ENCODE data around the gene CCNJ. TPM values are rescaled to one million over a fixed set of nuclear protein-coding genes. Genes with fewer than 3 reads are reported as not detected.

Gene CCNJ
- total RNA-seq, 1 donor from 2014 or later = 21.5 TPM

- no peak for TF ChIP-seq EZH2 (IDR thresholded peaks at IDR 0.05; ENCODE audit: insufficient read depth, low read length)
- no peak for TF ChIP-seq CTCF (IDR thresholded peaks at IDR 0.05; ENCODE audit: insufficient read depth, low read depth, low read length)
- H2AFZ ChIP-seq (ENCODE audit: low read depth, low read length) = no peak overlapping the region
- Mint-ChIP-seq H3K27me3 (ENCODE audit: low read depth, unreplicated experiment) (no peaks in the 10 kb centered on the region), H3K36me3 (ENCODE audit: low read depth, unreplicated experiment) (no peaks in the 10 kb centered on the region), H3K4me3 (ENCODE audit: unreplicated experiment) (no peak overlapping the region), H3K4me1 (ENCODE audit: low read depth, unreplicated experiment) (no peaks in the 10 kb centered on the region), H3K9me3 (ENCODE audit: unreplicated experiment) (no peaks in the 10 kb centered on the region), H3K27ac (ENCODE audit: unreplicated experiment) (no peak overlapping the region)
- no peaks in the 10 kb centered on the region for H4K20me1 ChIP-seq (ENCODE audit: insufficient read depth, low read length)
- no peaks in the 10 kb centered on the region for H3K79me2 ChIP-seq (ENCODE audit: insufficient read depth, low read length)
- H3K4me3 ChIP-seq (ENCODE audit: insufficient read depth, low read depth, low read length) = no peak overlapping the region
- no peak overlapping the region for H3K4me2 ChIP-seq (ENCODE audit: low read length)
- FAIRE-seq (no peak), DNase-seq (ENCODE audit: low read depth) (no peak)
- no peaks in the 10 kb centered on the region for H3K36me3 ChIP-seq (ENCODE audit: insufficient read depth, low read length)
- no peaks in the 10 kb centered on the region for H3K4me1 ChIP-seq (ENCODE audit: insufficient read depth, low read length)
- H3K9ac ChIP-seq (ENCODE audit: low read length) = no peak overlapping the region
- H3K27ac ChIP-seq (ENCODE audit: low read depth, low read length) = no peak overlapping the region
- H3K27me3 ChIP-seq (ENCODE audit: insufficient read depth, low read length) = no peaks in the 10 kb centered on the region
- H3K9me3 ChIP-seq (ENCODE audit: insufficient read depth, low read depth, low read length) = no peaks in the 10 kb centered on the region
Observed at GRCh38 chr10:96082153-96082552, 38.8 kb downstream of the CCNJ start.

GRCh38 chr10:96082748-96083147 lies 39.4 kb downstream of the CCNJ start:
- no peaks in the 10 kb centered on the region for H3K36me3 ChIP-seq (ENCODE audit: insufficient read depth, low read length)
- no peak for DNase-seq (ENCODE audit: low read depth)
- no peaks in the 10 kb centered on the region for H3K9me3 ChIP-seq (ENCODE audit: insufficient read depth, low read depth, low read length)
- no peak overlapping the region for H3K27ac ChIP-seq (ENCODE audit: low read depth, low read length)
- no peak overlapping the region for H3K4me3 ChIP-seq (ENCODE audit: insufficient read depth, low read depth, low read length)
- H3K27ac Mint-ChIP-seq (ENCODE audit: unreplicated experiment) = no peak overlapping the region
- no peak overlapping the region for H2AFZ ChIP-seq (ENCODE audit: low read depth, low read length)
- no peak for TF ChIP-seq CTCF (IDR thresholded peaks at IDR 0.05; ENCODE audit: insufficient read depth, low read depth, low read length)
- no peak for TF ChIP-seq EZH2 (IDR thresholded peaks at IDR 0.05; ENCODE audit: insufficient read depth, low read length)
- no peak overlapping the region for H3K4me2 ChIP-seq (ENCODE audit: low read length)
- H4K20me1 ChIP-seq (ENCODE audit: insufficient read depth, low read length) = no peaks in the 10 kb centered on the region
- no peaks in the 10 kb centered on the region for H3K4me1 ChIP-seq (ENCODE audit: insufficient read depth, low read length)
- H3K9me3 Mint-ChIP-seq (ENCODE audit: unreplicated experiment) = no peaks in the 10 kb centered on the region
- H3K27me3 Mint-ChIP-seq (ENCODE audit: low read depth, unreplicated experiment) = no peaks in the 10 kb centered on the region
- no peaks in the 10 kb centered on the region for H3K4me1 Mint-ChIP-seq (ENCODE audit: low read depth, unreplicated experiment)
- H3K79me2 ChIP-seq (ENCODE audit: insufficient read depth, low read length) = no peaks in the 10 kb centered on the region
- no peaks in the 10 kb centered on the region for H3K36me3 Mint-ChIP-seq (ENCODE audit: low read depth, unreplicated experiment)
- no peak overlapping the region for H3K9ac ChIP-seq (ENCODE audit: low read length)
- no peaks in the 10 kb centered on the region for H3K27me3 ChIP-seq (ENCODE audit: insufficient read depth, low read length)
- H3K4me3 Mint-ChIP-seq (ENCODE audit: unreplicated experiment) = no peak overlapping the region
- no peak for FAIRE-seq

GRCh38 chr10:96089116-96089515 lies 45.7 kb downstream of the CCNJ start:
- H2AFZ ChIP-seq (ENCODE audit: low read depth, low read length) = no peak overlapping the region
- DNase-seq (ENCODE audit: low read depth) (no peak), FAIRE-seq (no peak)
- H3K4me3 ChIP-seq (ENCODE audit: insufficient read depth, low read depth, low read length) = peak overlapping the region; percentile 84
- H3K79me2 ChIP-seq (ENCODE audit: insufficient read depth, low read length) = no peaks in the 10 kb centered on the region
- peaks cover 5% of the 10 kb centered on the region for H3K9me3 ChIP-seq (ENCODE audit: insufficient read depth, low read depth, low read length)
- TF ChIP-seq EZH2 (IDR thresholded peaks at IDR 0.05; ENCODE audit: insufficient read depth, low read length) = no peak
- no peak for TF ChIP-seq CTCF (IDR thresholded peaks at IDR 0.05; ENCODE audit: insufficient read depth, low read depth, low read length)
- H3K9ac ChIP-seq (ENCODE audit: low read length) = no peak overlapping the region
- Mint-ChIP-seq H3K27me3 (ENCODE audit: low read depth, unreplicated experiment) (peaks cover 11% of the 10 kb centered on the region), H3K4me1 (ENCODE audit: low read depth, unreplicated experiment) (no peaks in the 10 kb centered on the region), H3K9me3 (ENCODE audit: unreplicated experiment) (peaks cover 2% of the 10 kb centered on the region), H3K4me3 (ENCODE audit: unreplicated experiment) (peak overlapping the region; percentile 91), H3K36me3 (ENCODE audit: low read depth, unreplicated experiment) (no peaks in the 10 kb centered on the region), H3K27ac (ENCODE audit: unreplicated experiment) (peak overlapping the region; percentile 99)
- no peaks in the 10 kb centered on the region for H4K20me1 ChIP-seq (ENCODE audit: insufficient read depth, low read length)
- peak overlapping the region; percentile 89 for H3K4me2 ChIP-seq (ENCODE audit: low read length)
- H3K27ac ChIP-seq (ENCODE audit: low read depth, low read length) = no peak overlapping the region
- H3K36me3 ChIP-seq (ENCODE audit: insufficient read depth, low read length) = no peaks in the 10 kb centered on the region
- H3K4me1 ChIP-seq (ENCODE audit: insufficient read depth, low read length) = no peaks in the 10 kb centered on the region
- peaks cover 5% of the 10 kb centered on the region for H3K27me3 ChIP-seq (ENCODE audit: insufficient read depth, low read length)
